ENCODE results near the gene SYCP2.
"Not testable (repeated sequence)": the region's sequence is repeated elsewhere in the genome, so short reads cannot be mapped to it uniquely, and the experiment has no call there.

SYCP2 gene

GRCh38 chr20:59902470-59902869 lies 31.0 kb downstream of the SYCP2 start:
- DNase-seq: no peak

DNA sequence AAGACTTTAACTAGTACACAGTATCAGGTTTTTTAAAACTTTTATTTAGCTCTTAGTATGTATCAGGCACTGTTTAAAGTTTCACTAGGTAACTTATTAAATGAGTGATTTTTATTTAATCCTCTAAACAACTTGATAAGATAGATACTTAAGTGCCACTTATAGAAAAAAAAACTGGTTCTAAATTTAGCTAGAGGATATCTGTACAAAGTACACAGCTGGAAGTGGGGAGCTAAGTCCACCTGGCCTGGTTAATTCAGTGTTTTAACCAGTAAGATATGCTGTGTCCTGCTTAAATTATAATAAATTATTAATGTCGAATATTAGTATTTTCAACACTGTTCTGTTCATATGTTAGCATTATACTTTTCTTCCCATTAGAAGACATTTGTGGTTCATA lies 37.5 kb downstream of the SYCP2 start:
- peak; percentile 13 for DNase-seq

DNA sequence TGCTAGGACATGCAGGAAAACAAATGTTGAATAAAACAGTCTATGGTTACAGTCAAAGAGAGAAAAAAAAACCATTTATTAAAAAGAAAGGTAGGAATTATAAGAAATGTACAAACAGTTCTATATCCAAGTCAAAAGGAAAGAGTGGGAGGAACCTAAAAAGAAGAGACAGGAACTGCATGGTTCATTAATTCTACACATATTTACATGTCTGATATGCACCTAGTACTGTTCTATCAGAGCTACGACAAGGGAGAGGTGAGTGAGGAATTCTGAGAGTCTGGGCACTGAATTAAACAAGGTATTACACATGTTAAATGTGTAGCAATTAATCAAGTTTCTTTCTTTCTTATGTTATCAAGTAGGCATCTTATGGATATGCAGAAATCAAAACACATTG lies 41.9 kb downstream of the SYCP2 start:
- DNase-seq: peak; percentile 25

DNA sequence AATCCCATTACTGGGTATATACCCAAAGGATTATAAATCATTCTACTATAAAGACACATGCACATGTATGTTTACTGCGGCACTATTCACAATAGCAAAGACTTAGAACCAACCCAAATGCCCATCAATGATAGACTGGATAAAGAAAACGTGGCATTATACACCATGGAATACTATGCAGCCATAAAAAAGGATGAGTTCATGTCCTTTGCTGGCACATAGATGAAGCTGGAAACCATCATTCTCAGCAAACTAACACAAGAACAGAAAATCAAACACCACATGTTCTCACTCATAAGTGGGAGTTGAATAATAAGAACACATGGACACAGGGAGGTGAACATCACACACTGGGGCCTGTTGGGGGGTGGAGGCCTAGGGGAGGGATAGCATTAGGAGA lies 43.4 kb downstream of the SYCP2 start:
- not testable (repeated sequence) for DNase-seq

DNA sequence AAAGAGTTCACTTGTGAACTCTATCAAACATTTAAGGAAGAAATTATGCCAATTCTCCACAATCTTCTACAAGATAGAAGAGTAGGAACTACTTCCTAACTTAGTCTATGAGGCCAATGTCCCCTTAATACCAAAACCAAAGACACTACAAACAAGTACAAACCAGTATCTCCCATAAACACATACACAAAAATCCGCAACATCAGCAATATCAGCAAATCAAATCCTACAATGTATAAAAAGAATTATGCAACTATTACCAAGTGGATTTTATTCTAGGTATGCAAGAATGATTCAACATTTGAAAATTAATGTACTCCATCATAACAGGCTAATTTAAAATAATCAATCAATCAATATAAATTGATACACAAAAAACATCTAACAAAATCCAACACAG lies 45.4 kb downstream of the SYCP2 start:
- DNase-seq: no peak

DNA sequence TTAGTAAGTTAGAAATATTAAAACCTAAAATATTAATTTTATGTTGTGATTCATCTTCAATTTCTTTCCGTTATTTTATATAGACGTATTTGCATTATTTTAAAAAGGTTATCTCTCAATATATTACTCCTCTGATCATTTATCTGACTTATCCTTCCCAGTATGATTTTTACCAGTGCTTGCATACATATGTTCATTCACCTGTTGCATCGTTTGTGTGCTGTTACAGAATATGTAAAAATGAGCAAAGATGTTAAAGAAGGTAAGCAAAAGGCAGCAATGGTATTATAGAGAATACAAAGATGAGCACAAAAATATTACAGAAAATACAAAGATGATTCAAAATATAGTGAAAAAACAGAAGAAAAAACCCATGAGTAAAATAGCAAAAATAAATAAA lies 48.9 kb downstream of the SYCP2 start:
- no peak for DNase-seq

GRCh38 chr20:59880198-59880597 lies 53.2 kb downstream of the SYCP2 start:
- no peak for DNase-seq

DNA sequence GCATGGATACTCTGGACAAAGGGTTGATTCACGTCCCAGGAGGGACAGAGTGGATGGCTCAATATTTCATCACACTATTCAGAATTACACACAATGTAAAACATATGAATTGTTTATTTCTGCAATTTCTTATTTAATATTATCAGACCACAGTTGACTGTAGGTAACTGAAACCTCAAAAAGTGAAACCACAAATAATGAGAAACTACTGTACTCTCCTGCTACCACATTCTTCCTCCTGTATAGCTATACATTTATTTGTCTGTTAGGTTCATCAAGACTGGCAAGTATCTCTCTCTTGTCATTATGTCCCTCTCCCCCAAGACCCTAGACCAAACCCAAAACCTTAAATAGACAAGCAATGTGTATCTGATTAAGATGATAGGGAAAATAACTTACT lies 60.0 kb downstream of the SYCP2 start:
- no peak for DNase-seq

- no peak for DNase-seq
Measured at GRCh38 chr20:59871096-59871495, 62.3 kb downstream of the SYCP2 start.

DNA sequence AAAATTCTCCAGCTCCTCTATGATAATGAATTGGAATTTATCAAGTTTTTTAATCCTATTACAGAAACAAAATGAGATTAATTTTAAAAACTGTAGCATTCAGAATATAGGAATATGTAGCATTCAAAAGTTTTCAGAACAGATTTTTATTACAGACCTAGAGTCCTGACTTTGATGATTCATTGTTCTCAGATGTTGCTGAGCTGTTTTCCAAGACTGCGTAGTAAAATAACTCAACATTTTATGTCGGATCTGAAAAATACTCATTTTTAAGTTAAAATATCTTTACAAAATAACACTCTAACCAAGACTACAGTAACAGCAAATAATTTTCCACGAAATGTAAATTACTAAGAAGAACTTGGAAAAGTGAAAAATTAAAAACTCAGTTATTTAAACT lies 67.1 kb downstream of the SYCP2 start:
- DNase-seq: no peak

DNA sequence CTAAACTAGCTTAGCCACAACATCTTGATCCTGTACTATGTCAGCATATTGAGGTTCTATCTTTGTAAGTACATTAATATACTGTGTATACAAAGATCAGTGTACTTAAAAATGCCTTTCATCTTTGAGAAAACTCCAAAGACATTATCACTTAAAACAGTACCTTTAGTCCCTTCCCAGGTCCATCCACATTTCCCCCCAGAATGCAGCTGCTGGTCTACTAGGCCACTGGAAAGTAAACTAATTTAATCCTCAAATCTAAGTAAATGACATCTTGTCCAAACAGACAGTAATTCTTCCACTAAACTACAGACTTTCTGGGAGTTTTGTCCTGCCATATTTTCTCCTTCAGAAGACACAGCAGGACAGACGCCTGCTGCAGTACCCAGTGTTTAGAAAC lies 68.7 kb downstream of the SYCP2 start:
- DNase-seq: no peak

- DNase-seq: no peak
Measured at GRCh38 chr20:59863058-59863457, 70.4 kb downstream of the SYCP2 start.

DNA sequence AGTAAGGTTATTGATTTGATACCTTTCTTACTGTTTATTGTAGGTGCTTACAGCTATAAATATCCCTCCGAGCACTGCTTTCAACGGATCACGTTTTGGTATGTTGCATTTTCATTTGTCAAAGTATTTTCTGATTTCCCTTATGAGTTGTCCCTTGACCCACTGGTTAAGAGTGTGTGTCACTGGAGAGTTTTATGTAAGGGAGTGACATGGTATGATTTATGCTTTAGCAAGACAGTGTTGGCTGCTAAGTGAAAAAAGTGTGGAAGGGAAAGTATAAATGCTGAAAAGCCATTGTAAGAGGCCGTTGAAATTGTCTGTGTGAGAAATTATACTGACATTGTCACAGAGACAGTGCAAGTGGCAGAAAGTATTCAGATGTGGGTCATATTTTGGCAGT lies 72.0 kb downstream of the SYCP2 start:
- DNase-seq: no peak

DNA sequence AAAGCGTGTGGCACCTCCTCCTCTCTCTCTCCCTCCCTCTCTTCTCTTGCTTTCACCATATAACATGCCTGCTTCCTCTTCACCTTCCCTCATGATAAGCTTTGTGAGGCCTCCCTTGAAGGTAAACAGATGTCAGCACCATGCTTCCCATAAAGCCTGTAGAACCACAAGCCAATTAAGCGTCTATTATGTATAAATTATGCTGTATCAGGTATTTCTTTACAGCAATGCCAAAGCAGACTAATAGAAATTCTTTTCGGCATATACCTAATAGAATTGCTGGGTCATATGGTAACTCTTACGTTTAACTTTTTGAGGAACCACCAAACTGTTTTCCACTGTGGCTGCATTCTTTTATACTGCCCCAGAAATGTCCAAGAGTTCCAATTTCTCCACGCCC lies 75.0 kb downstream of the SYCP2 start:
- no peak for DNase-seq

- DNase-seq: no peak
Measured at GRCh38 chr20:59857966-59858365, 75.5 kb downstream of the SYCP2 start.

DNA sequence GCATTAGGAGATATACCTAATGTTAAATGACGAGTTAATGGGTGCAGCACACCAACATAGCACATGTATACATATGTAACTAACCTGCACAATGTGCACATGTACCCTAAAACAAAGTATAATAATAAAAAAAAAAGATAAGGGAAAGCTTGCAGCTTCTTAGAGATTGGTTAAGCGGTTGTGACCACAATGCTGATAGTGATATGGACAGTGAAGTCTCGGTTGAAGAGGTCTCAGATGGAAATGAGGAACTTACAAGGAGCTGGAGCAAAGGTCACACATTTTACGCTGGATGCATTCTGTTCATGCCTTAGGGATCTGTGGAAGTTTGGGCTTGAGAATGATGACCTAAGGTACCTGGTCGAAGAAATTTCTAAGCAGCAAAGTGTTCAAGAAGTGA lies 76.5 kb downstream of the SYCP2 start:
- DNase-seq: not testable (repeated sequence)

- DNase-seq: not testable (repeated sequence)
Measured at GRCh38 chr20:59856526-59856925, 76.9 kb downstream of the SYCP2 start.

GRCh38 chr20:59850018-59850641 lies 83.3 kb downstream of the SYCP2 start:
- peak; percentile 77 for DNase-seq

GRCh38 chr20:59848182-59848581 lies 85.3 kb downstream of the SYCP2 start:
- DNase-seq: no peak

DNA sequence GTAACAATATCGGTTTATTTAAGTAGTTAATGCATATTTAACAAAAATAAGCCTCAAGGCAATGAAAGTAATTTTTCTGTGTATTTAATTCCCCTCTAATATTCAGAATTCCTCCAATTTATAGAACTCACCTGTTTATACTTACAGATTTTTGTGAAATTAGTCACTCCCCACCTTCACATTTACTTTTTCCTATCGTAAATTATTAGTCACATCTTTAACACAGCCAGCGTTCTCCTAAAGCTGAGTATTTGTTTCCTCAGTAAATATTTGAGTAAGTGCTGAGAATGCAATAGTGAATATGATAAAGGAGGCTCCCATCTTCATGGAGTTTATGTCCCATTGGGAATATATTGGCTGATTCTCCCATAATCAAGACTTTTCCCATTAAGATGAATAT lies 88.0 kb downstream of the SYCP2 start:
- peak; percentile 44 for DNase-seq

- no peak for DNase-seq
Measured at GRCh38 chr20:59839400-59839799, 94.0 kb downstream of the SYCP2 start.

GRCh38 chr20:59837623-59838394 lies 95.6 kb downstream of the SYCP2 start:
- no peak for DNase-seq

DNA sequence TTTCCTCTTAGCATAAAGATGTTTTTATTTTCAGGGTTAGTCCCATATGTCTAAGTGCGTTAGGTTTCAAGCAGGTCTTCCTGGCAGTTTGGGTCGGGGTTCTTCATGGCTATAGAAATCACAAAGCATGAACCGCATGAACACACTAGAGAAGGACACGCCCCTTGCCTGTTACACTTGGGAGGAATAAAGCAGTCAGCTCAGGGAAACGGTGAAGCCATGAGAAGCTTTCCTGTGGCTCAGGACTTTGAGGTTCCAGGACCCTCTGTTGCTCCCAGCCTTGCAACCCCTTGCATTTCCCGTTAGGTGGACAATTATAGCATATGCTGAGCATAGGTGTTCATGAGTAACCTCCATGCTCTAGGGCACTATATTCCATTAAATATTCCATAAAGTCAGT lies 96.7 kb downstream of the SYCP2 start:
- peak; percentile 59 for DNase-seq

DNA sequence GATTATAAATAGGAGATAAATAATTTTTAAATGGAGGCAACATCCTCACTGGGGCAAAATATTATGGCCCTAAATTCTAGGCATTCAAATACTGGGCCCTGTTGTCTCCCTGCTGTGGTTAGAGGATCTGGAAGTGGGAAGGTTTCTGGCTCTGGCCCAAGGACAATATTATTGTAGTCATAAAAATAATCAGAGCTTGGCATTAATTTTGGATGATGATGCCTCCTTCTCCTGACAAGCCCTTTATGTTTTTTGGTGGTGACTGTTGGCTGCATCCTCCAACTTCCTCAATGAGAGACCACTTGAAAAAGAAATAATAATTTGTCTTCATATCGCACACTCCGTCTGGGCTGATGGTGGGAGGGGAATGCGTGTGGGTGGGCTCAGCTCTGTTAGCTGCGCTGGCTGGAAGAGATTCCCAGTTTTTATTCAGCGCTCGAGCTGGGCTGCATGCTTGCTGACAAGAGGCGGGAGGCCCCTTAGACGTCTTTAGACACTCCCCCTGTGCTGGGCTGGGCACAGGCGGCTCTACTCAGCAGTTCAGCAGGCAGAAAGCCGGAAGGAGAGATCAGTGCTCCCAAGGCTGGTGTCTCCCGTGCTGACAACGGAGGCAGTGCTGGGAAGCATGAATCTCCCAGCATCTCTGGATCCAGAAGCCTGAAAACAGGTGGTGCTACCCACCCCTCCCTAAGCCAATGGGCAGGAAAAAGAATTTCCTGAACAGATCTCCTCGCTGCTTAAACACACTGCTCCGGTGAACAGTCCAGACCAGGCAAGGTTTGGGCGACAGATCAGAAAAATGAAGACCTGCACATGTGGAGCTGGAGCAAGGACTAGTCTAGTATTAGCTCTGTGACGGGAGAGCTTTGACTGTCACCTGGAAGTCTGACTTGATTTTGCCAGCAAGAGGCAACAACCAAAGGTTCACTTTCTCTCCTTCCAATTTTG lies 97.7 kb downstream of the SYCP2 start:
- peak; percentile 71 for DNase-seq
